Measurements from ENCODE around the gene FBLIM1.

The FBLIM1 gene

DNA sequence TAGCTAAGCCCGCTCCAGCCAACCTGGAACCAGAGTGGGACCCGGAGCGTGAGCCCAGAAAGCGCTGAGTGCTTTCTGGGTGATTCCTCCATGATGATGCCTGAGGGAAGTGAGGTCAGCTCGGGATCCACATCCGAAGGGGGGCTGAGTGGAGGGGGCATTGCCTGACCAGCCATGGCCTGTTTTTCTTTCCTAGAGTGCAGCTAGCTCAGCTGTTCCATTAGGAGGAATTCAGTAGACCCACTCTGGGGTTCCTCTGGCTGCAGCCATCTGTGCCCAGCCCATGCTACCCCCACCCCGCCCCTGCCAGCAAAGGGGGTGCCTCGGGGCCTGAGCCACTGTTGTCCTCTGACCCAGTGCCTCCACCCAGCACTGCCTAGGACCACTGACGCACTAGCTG lies 32.1 kb upstream of the FBLIM1 start:
- no peak overlapping the region for H3K4me2 ChIP-seq (ENCODE audit: low read length)
- H3K27me3 ChIP-seq (ENCODE audit: control insufficient read depth, low read length) = no peaks in the 10 kb centered on the region
- no peaks in the 10 kb centered on the region for H3F3A ChIP-seq (ENCODE audit: control insufficient read depth, insufficient read depth)
- no peaks in the 10 kb centered on the region for H4K20me1 ChIP-seq (ENCODE audit: control insufficient read depth, insufficient read depth, low read depth, low read length)
- no peaks in the 10 kb centered on the region for H3K79me2 ChIP-seq (ENCODE audit: control insufficient read depth, low read length)
- no peaks in the 10 kb centered on the region for H3K4me1 ChIP-seq (ENCODE audit: control insufficient read depth, low read length)
- TF ChIP-seq EZH2phosphoT487 (IDR thresholded peaks at IDR 0.05; ENCODE audit: borderline replicate concordance, low read length) = no peak
- TF ChIP-seq, protein P1, sequence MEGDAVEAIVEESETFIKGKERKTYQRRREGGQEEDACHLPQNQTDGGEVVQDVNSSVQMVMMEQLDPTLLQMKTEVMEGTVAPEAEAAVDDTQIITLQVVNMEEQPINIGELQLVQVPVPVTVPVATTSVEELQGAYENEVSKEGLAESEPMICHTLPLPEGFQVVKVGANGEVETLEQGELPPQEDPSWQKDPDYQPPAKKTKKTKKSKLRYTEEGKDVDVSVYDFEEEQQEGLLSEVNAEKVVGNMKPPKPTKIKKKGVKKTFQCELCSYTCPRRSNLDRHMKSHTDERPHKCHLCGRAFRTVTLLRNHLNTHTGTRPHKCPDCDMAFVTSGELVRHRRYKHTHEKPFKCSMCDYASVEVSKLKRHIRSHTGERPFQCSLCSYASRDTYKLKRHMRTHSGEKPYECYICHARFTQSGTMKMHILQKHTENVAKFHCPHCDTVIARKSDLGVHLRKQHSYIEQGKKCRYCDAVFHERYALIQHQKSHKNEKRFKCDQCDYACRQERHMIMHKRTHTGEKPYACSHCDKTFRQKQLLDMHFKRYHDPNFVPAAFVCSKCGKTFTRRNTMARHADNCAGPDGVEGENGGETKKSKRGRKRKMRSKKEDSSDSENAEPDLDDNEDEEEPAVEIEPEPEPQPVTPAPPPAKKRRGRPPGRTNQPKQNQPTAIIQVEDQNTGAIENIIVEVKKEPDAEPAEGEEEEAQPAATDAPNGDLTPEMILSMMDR (IDR thresholded peaks at IDR 0.05; ENCODE audit: low read depth, low read length, poor library complexity, severe bottlenecking) = no peak
- H3K27ac ChIP-seq (ENCODE audit: low read depth, low read length) = no peak overlapping the region
- H3K36me3 ChIP-seq (ENCODE audit: control insufficient read depth, low read length) = peaks cover 38% of the 10 kb centered on the region
- no peaks in the 10 kb centered on the region for H3K9me2 ChIP-seq (replicated peaks; ENCODE audit: control insufficient read depth, low read length)
- no peaks in the 10 kb centered on the region for H3K9me3 ChIP-seq (ENCODE audit: control insufficient read depth, insufficient read depth, low read length)
- H3K4me3 ChIP-seq (ENCODE audit: low read length) = no peak overlapping the region

DNA sequence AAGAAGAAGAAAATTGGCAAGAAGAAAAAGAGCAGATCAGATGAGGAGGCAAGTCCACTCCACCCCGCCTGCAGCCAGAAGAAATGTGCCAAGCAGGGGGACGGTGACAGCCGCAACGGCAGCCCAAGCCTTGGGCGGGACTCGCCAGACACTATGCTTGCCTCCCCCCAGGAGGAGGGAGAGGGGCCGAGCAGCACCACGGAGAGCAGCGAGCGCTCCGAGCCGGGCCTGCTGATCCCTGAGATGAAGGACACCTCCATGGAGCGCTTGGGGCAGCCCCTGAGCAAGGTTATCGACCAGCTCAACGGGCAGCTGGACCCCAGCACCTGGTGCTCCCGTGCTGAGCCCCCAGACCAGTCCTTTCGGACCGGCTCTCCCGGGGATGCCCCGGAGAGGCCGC lies 31.6 kb upstream of the FBLIM1 start:
- peaks cover 41% of the 10 kb centered on the region for H3K36me3 ChIP-seq (ENCODE audit: control insufficient read depth, low read length)
- H3K4me1 ChIP-seq (ENCODE audit: control insufficient read depth, low read length) = no peaks in the 10 kb centered on the region
- H3K79me2 ChIP-seq (ENCODE audit: control insufficient read depth, low read length) = no peaks in the 10 kb centered on the region
- H3K27me3 ChIP-seq (ENCODE audit: control insufficient read depth, low read length) = no peaks in the 10 kb centered on the region
- no peaks in the 10 kb centered on the region for H3K9me3 ChIP-seq (ENCODE audit: control insufficient read depth, insufficient read depth, low read length)
- no peak for TF ChIP-seq EZH2phosphoT487 (IDR thresholded peaks at IDR 0.05; ENCODE audit: borderline replicate concordance, low read length)
- TF ChIP-seq, protein P1 (IDR thresholded peaks at IDR 0.05; ENCODE audit: low read depth, low read length, poor library complexity, severe bottlenecking) = no peak
- H3K27ac ChIP-seq (ENCODE audit: low read depth, low read length) = no peak overlapping the region
- no peaks in the 10 kb centered on the region for H3K9me2 ChIP-seq (replicated peaks; ENCODE audit: control insufficient read depth, low read length)
- H3K4me2 ChIP-seq (ENCODE audit: low read length) = no peak overlapping the region
- H3F3A ChIP-seq (ENCODE audit: control insufficient read depth, insufficient read depth) = no peaks in the 10 kb centered on the region
- no peak overlapping the region for H3K4me3 ChIP-seq (ENCODE audit: low read length)
- H4K20me1 ChIP-seq (ENCODE audit: control insufficient read depth, insufficient read depth, low read depth, low read length) = no peaks in the 10 kb centered on the region

DNA sequence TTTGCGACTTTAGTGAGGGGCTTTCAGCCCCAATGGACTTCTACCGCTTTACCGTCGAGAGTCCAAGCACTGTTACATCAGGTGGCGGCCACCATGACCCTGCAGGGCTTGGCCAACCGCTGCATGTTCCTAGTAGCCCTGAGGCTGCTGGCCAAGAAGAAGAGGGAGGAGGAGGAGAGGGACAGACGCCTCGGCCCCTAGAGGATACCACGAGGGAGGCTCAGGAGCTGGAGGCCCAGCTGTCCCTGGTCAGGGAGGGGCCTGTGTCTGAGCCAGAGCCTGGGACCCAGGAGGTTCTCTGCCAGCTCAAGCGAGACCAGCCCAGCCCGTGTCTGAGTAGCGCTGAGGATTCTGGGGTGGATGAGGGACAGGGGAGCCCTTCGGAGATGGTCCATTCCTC lies 31.2 kb upstream of the FBLIM1 start:
- Histone ChIP-seq H3K4me3 (ENCODE audit: low read length) (no peak overlapping the region), H4K20me1 (ENCODE audit: control insufficient read depth, insufficient read depth, low read depth, low read length) (no peaks in the 10 kb centered on the region), H3K9me2 (replicated peaks; ENCODE audit: control insufficient read depth, low read length) (no peaks in the 10 kb centered on the region), H3K79me2 (ENCODE audit: control insufficient read depth, low read length) (no peaks in the 10 kb centered on the region), H3K9me3 (ENCODE audit: control insufficient read depth, insufficient read depth, low read length) (no peaks in the 10 kb centered on the region), H3K27ac (ENCODE audit: low read depth, low read length) (no peak overlapping the region), H3F3A (ENCODE audit: control insufficient read depth, insufficient read depth) (no peaks in the 10 kb centered on the region), H3K36me3 (ENCODE audit: control insufficient read depth, low read length) (peaks cover 44% of the 10 kb centered on the region), H3K27me3 (ENCODE audit: control insufficient read depth, low read length) (no peaks in the 10 kb centered on the region), H3K4me1 (ENCODE audit: control insufficient read depth, low read length) (no peaks in the 10 kb centered on the region), H3K4me2 (ENCODE audit: low read length) (no peak overlapping the region)
- TF ChIP-seq, protein P1 (IDR thresholded peaks at IDR 0.05; ENCODE audit: low read depth, low read length, poor library complexity, severe bottlenecking) = no peak
- no peak for TF ChIP-seq EZH2phosphoT487 (IDR thresholded peaks at IDR 0.05; ENCODE audit: borderline replicate concordance, low read length)
